Stimulated activated CD4-positive, alpha-beta T cell treated with anti-CD3 and anti-CD28 coated beads, Interleukin-1b, Interleukin-23, amount 100 ng/mL, for 48 hours (primary cell): ENCODE data around the gene MBD5.

Experiments
- DNase-seq: peaks from one replicate; pipeline ENCODE4 v3.0.0-alpha.2; 2020

The MBD5 gene

GRCh38 chr2:148237911-148238310 is 217.0 kb downstream of the MBD5 start:
- no peak for DNase-seq

GRCh38 chr2:148238561-148238960 is 217.7 kb downstream of the MBD5 start:
- no peak for DNase-seq

DNA sequence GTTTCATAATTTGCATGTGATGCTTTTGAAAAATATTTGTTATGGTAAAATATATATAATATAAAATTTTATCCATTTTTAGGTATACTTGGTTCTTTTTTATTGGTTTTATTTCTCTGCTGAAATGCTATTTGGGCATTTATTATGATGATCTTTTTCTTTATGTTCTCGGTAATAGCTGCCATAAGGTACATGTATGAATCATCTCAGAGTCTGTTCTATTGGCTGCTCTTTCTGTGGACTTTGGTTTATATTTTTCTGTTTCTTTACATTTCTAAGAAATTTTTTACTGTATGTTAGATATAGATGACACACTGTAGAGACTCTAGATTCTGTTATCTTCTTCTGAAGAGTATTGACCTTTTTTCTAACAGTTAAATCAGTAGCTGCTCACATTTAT is 219.9 kb downstream of the MBD5 start:
- DNase-seq, result no peak

- no peak for DNase-seq
These were observed 223.9 kb downstream of the MBD5 start for GRCh38 chr2:148244593-148245292.

DNA sequence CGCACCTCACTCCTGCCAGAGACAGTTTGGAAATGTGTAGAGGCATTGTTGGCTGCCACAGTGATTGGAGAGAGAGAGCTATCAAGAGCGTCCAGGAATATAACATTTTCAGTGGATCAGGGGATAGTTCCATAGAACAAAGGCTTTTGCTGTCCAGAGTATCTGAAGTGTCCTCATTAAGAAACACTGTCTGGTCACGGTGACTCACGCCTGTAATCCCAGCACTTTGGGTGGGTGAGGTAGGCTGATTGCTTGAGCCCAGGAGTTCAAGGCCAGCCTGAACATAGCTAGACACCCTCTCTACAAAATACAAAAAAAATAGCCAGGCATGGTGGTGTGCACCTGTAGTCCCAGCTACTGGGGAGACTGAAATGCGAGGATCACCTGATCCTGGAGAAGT is 231.1 kb downstream of the MBD5 start:
- DNase-seq, result no peak

- no peak for DNase-seq
These were observed 231.8 kb downstream of the MBD5 start for GRCh38 chr2:148252646-148253045.

- DNase-seq, result no peak
These were observed 232.8 kb downstream of the MBD5 start for GRCh38 chr2:148253685-148254084.

GRCh38 chr2:148255929-148256328 is 235.0 kb downstream of the MBD5 start:
- no peak for DNase-seq

- no peak for DNase-seq
These were observed 236.4 kb downstream of the MBD5 start for GRCh38 chr2:148257276-148257675.

DNA sequence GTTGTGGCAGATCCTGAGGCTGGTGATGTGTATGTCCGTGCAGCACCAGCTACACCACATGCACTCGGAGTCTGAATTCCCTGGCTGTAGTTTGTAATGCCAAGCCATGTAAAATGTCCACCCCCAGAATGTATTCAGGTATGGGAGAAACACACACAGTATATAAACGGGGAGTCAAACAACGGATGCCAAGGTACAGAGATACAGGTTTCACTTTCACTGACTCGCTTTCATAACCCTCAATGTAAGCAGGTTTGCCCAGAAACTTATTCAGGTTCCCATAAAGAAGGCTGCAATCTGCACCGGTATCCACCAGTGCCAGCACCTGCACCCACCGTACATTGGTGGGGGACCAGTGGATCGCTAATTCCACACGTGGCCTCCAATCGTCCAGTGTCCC is 237.2 kb downstream of the MBD5 start:
- DNase-seq, result no peak

DNA sequence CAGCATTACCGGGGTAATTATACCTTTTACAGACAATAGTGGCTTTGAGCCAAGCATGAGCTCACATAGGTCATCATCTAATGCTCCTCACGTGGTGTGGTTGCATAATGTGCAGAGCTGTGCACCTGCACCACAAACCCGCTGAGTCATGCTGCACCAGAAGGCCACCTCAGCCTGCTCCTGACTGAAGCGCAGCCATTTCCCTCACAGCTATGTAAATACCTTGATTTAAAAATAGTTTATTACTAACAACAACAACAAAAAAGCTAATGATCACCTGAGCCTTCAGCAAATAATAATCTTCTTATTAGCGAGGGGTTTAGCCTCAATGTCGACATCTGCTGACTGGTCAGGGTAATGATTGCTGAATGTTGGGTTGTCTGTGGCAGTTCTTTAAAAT is 238.8 kb downstream of the MBD5 start:
- no peak for DNase-seq

DNA sequence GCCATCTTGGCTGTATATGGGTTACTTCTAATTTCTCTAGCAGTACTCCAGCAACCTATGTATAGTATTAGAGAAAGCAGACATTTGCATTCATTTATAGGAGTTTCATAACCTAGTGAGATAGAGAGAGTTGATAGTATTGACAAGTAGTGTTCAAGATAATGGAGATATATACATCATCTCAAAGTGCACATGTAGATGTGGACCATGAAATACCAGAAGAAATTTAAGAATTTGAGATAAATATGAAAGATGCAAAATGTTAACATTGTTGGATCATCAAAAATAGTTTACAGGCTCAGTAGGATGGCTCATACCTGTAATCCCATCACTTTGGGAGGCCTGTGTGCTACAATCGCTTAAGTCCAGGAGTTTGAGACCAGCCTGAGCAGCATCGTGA is 243.0 kb downstream of the MBD5 start:
- no peak for DNase-seq

DNA sequence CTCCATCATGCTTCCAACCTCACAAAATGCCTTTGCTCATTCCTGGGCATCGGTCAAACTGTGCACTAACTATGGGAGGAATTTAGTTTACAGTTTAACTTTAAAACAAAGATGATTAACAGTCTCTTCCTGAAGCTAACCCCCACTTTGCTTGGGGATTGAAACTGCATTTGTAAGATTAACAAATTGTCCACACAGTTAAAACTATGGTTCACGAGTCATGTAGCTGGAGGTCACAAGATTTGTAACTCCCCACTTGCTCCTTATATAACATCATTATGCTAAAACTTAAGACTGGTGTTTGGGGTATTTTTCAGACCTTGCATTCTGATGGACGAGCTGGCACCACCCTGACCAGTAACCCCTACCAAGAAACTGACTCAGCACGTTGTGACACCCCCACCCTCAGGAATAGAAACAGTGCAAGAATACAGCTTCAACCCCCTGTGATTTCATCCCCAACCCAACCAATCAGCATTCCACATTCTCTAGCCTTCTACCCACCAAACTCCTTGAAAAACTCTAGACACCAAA is 252.3 kb downstream of the MBD5 start:
- no peak for DNase-seq

- DNase-seq, result no peak
These were observed 258.3 kb downstream of the MBD5 start for GRCh38 chr2:148279216-148279615.

DNA sequence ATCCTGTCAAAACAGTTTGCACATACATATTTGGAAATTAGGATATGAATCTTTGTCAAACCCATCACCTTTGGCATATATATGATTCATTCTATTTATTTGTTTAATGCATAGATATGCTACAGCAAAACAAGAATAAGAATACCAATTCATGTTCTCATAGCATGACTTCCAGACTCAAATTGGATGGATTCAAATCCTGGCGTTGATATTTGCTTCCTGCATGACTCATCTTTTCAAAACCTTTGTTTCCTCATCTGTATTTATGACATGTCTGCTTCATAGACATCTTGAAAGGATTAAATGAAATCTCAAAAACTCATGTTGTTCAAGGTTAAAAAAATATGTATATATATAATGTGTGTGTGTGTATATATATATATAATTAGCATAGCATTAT is 261.3 kb downstream of the MBD5 start:
- no peak for DNase-seq

DNA sequence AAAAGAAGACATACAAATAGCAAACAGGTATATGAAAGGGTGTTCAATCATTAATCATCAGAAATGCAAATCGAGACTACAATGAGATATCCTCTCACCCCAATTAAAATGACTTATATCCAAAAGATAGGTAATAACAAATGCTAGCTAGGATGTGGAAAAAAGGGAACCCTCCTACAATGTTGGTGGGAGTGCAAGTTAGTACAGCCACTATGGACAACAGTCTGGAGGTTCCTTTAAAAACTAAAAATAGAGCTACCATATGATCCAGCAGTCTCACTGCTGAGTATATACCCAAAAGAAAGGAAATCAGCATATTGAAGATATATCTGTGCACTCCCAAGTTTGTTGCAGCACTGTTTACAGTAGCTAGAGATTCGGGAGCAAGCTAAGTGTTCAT is 271.5 kb downstream of the MBD5 start:
- DNase-seq, result no peak

GRCh38 chr2:148298196-148298595 is 277.3 kb downstream of the MBD5 start:
- no peak for DNase-seq

DNA sequence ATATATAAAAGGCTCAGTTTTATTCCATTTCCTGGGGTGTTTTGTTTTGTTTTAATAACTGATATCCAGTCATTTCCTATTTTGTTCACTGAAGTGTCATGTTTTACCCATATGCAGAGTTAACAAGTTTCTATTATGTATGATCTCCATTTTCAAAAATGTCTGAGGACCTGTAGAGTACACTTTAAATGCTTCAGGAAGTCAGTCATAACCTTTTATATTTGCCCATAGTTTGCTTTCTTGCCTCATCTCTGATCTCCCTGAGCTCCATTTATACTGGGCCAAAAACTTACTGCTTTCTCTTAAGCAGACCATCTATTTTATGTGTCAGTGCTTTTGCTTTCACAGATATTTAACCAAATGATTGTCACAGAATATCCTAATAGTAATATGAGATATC is 278.7 kb downstream of the MBD5 start:
- DNase-seq, result no peak

DNA sequence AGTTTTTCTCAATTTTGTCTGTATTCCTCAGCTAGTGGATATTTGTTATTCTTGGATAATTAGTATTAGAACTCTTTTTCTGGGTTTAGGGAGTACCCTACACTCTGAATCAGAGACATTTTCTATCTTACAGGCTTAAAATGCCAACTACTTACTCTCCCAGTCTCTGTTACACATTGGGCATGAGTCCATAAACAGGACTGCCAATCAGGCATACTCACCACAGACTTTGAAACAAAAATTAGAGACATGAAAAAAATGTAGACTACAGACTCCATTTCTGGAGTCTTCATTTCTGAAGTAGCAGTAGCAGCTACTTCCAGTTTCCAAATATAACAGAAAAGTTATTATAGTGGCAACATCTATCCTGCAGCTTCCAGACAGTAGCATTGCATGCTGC is 279.7 kb downstream of the MBD5 start:
- DNase-seq, result no peak

DNA sequence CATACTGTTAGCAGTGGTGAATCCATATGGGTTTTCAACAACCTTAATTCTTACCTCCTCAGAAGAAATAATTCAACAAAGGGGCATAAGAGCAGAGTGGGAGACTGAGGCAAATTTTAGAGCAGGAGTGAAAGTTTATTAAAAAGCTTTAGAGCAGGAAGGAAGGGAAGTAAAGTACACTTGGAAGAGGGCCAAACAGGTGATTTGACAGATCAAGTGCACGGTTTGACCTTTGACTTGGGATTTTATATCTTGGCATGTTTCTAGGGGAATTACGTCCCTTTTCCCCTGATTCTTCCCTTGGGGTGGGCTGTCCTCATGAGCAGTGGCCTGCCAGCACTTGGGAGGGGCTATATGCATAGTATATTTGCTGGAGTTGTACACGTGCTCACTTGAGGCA is 280.5 kb downstream of the MBD5 start:
- DNase-seq, result no peak

DNA sequence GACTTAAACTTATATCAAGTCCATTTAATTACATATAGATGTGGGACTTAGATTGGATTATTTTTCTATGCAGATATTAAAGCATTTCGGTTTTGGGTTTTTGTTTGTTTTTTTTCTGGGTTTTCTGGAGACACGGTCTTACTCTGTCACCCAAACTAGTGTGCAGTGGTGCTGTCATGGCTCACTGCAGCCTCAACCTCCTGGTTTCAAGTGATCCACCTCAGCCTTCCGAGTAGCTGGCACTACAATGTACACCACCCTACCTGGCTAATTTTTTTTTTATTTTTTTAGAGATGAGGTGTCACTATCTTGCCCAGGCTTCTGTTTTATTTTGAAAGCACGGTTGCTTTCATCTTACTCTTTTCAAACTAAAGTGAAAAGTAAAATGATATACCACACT is 281.6 kb downstream of the MBD5 start:
- no peak for DNase-seq

DNA sequence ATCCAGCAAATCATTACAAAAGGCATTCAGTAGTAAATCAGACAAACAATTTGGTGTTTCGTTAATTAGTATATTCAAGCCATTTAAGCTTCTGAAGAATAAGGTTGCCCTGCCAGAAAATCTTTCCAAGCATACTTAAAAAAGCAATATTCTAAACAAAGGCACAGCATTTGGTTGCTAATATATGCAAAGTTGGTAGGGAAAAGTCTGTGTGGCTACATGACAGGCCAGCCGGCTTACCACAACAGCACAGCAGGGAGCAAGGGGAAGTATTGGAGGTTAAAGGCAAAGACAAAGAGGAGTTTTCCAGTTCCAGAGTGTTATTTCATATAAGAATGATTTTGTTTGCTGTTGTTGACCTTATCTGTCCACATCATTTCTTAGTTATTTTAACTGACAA is 282.3 kb downstream of the MBD5 start:
- DNase-seq, result no peak

- no peak for DNase-seq
These were observed 284.6 kb downstream of the MBD5 start for GRCh38 chr2:148305476-148305875.

GRCh38 chr2:148306027-148306426 is 285.1 kb downstream of the MBD5 start:
- no peak for DNase-seq

DNA sequence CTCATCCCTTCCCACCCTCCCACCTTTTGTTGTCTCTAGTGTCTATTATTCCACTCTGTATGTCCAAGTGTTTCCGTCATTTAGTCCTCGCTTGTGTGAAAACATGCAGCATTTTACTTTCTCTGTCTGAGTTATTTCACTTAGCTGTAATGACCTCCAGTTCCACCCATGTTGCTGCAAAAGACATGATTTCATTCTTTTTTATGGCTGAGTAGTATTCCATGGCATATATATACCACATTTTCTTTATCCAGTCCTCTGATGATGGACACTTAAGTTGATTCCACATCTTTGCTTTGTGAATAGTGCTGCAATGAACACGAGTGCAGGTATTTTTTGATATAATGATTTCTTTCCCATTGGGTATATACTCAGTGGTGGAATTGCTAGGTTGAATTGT is 296.7 kb downstream of the MBD5 start:
- no peak for DNase-seq
